ENCODE data around the gene BCAS3.

Gene BCAS3

GRCh38 chr17:61323909-61324868, 646.5 kb downstream of the BCAS3 start:
- H3K36me3 Mint-ChIP-seq (ENCODE audit: low read depth), result no peaks in the 10 kb centered on the region
- no peak overlapping the region for H3K27ac Mint-ChIP-seq
- no peaks in the 10 kb centered on the region for H3K4me1 Mint-ChIP-seq (ENCODE audit: low read depth)
- DNase-seq, result no peak
- no peaks in the 10 kb centered on the region for H3K9me3 Mint-ChIP-seq
- no peak overlapping the region for H3K4me3 Mint-ChIP-seq
- no peaks in the 10 kb centered on the region for H3K27me3 Mint-ChIP-seq

GRCh38 chr17:61324950-61325349, 647.3 kb downstream of the BCAS3 start:
- Mint-ChIP-seq H3K4me1 (ENCODE audit: low read depth) (no peaks in the 10 kb centered on the region), H3K27me3 (no peaks in the 10 kb centered on the region), H3K4me3 (no peak overlapping the region), H3K36me3 (ENCODE audit: low read depth) (no peaks in the 10 kb centered on the region), H3K27ac (no peak overlapping the region), H3K9me3 (no peaks in the 10 kb centered on the region)
- no peak for DNase-seq

GRCh38 chr17:61325382-61326073, 647.9 kb downstream of the BCAS3 start:
- no peak overlapping the region for H3K4me3 Mint-ChIP-seq
- DNase-seq, result no peak
- H3K4me1 Mint-ChIP-seq (ENCODE audit: low read depth), result no peaks in the 10 kb centered on the region
- H3K9me3 Mint-ChIP-seq, result no peaks in the 10 kb centered on the region
- no peak overlapping the region for H3K27ac Mint-ChIP-seq
- no peaks in the 10 kb centered on the region for H3K27me3 Mint-ChIP-seq
- no peaks in the 10 kb centered on the region for H3K36me3 Mint-ChIP-seq (ENCODE audit: low read depth)

GRCh38 chr17:61326330-61326729, 648.7 kb downstream of the BCAS3 start:
- Mint-ChIP-seq H3K27ac (no peak overlapping the region), H3K27me3 (no peaks in the 10 kb centered on the region), H3K4me1 (ENCODE audit: low read depth) (no peaks in the 10 kb centered on the region), H3K36me3 (ENCODE audit: low read depth) (no peaks in the 10 kb centered on the region), H3K9me3 (no peaks in the 10 kb centered on the region), H3K4me3 (no peak overlapping the region)
- DNase-seq, result no peak

GRCh38 chr17:61328351-61328750, 650.7 kb downstream of the BCAS3 start:
- H3K27ac Mint-ChIP-seq, result no peak overlapping the region
- no peaks in the 10 kb centered on the region for H3K27me3 Mint-ChIP-seq
- H3K36me3 Mint-ChIP-seq (ENCODE audit: low read depth), result no peaks in the 10 kb centered on the region
- no peaks in the 10 kb centered on the region for H3K4me1 Mint-ChIP-seq (ENCODE audit: low read depth)
- H3K9me3 Mint-ChIP-seq, result no peaks in the 10 kb centered on the region
- no peak for DNase-seq
- H3K4me3 Mint-ChIP-seq, result no peak overlapping the region

- no peak overlapping the region for H3K27ac Mint-ChIP-seq
- no peaks in the 10 kb centered on the region for H3K4me1 Mint-ChIP-seq (ENCODE audit: low read depth)
Observed at GRCh38 chr17:61330174-61331150, 652.8 kb downstream of the BCAS3 start.

GRCh38 chr17:61331178-61331577, 653.5 kb downstream of the BCAS3 start:
- no peaks in the 10 kb centered on the region for H3K4me1 Mint-ChIP-seq (ENCODE audit: low read depth)
- no peaks in the 10 kb centered on the region for H3K36me3 Mint-ChIP-seq (ENCODE audit: low read depth)
- H3K4me3 Mint-ChIP-seq, result no peak overlapping the region
- H3K27ac Mint-ChIP-seq, result no peak overlapping the region
- no peaks in the 10 kb centered on the region for H3K9me3 Mint-ChIP-seq
- no peak for DNase-seq
- H3K27me3 Mint-ChIP-seq, result no peaks in the 10 kb centered on the region

More at GRCh38 chr17:61330174-61331150, 652.8 kb downstream of the BCAS3 start:
- no peak for DNase-seq
- no peaks in the 10 kb centered on the region for H3K27me3 Mint-ChIP-seq
- H3K9me3 Mint-ChIP-seq, result no peaks in the 10 kb centered on the region
- no peak overlapping the region for H3K4me3 Mint-ChIP-seq
- no peaks in the 10 kb centered on the region for H3K36me3 Mint-ChIP-seq (ENCODE audit: low read depth)

GRCh38 chr17:61331886-61332285, 654.2 kb downstream of the BCAS3 start:
- Mint-ChIP-seq H3K36me3 (ENCODE audit: low read depth) (no peaks in the 10 kb centered on the region), H3K27me3 (no peaks in the 10 kb centered on the region), H3K9me3 (no peaks in the 10 kb centered on the region), H3K4me3 (no peak overlapping the region), H3K4me1 (ENCODE audit: low read depth) (no peaks in the 10 kb centered on the region), H3K27ac (no peak overlapping the region)
- no peak for DNase-seq

- no peaks in the 10 kb centered on the region for H3K9me3 Mint-ChIP-seq
- no peak overlapping the region for H3K27ac Mint-ChIP-seq
- DNase-seq, result no peak
- H3K27me3 Mint-ChIP-seq, result no peaks in the 10 kb centered on the region
- H3K36me3 Mint-ChIP-seq (ENCODE audit: low read depth), result no peaks in the 10 kb centered on the region
- H3K4me3 Mint-ChIP-seq, result no peak overlapping the region
- no peaks in the 10 kb centered on the region for H3K4me1 Mint-ChIP-seq (ENCODE audit: low read depth)
Observed at GRCh38 chr17:61333136-61333535, 655.5 kb downstream of the BCAS3 start.

- Mint-ChIP-seq H3K4me3 (no peak overlapping the region), H3K27me3 (no peaks in the 10 kb centered on the region), H3K4me1 (ENCODE audit: low read depth) (no peaks in the 10 kb centered on the region), H3K36me3 (ENCODE audit: low read depth) (no peaks in the 10 kb centered on the region), H3K27ac (no peak overlapping the region), H3K9me3 (no peaks in the 10 kb centered on the region)
- DNase-seq, result no peak
Observed at GRCh38 chr17:61334673-61335072, 657.0 kb downstream of the BCAS3 start.

GRCh38 chr17:61335105-61335844, 657.6 kb downstream of the BCAS3 start:
- H3K36me3 Mint-ChIP-seq (ENCODE audit: low read depth), result no peaks in the 10 kb centered on the region
- no peak for DNase-seq
- no peaks in the 10 kb centered on the region for H3K9me3 Mint-ChIP-seq
- no peak overlapping the region for H3K4me3 Mint-ChIP-seq
- H3K27ac Mint-ChIP-seq, result no peak overlapping the region
- no peaks in the 10 kb centered on the region for H3K27me3 Mint-ChIP-seq
- H3K4me1 Mint-ChIP-seq (ENCODE audit: low read depth), result no peaks in the 10 kb centered on the region

GRCh38 chr17:61335845-61336655, 658.4 kb downstream of the BCAS3 start:
- no peaks in the 10 kb centered on the region for H3K27me3 Mint-ChIP-seq
- H3K9me3 Mint-ChIP-seq, result no peaks in the 10 kb centered on the region
- DNase-seq, result no peak
- no peaks in the 10 kb centered on the region for H3K36me3 Mint-ChIP-seq (ENCODE audit: low read depth)
- H3K4me1 Mint-ChIP-seq (ENCODE audit: low read depth), result no peaks in the 10 kb centered on the region
- H3K4me3 Mint-ChIP-seq, result no peak overlapping the region
- H3K27ac Mint-ChIP-seq, result no peak overlapping the region

GRCh38 chr17:61337290-61337689, 659.6 kb downstream of the BCAS3 start:
- Mint-ChIP-seq H3K4me1 (ENCODE audit: low read depth) (no peaks in the 10 kb centered on the region), H3K27ac (no peak overlapping the region), H3K36me3 (ENCODE audit: low read depth) (no peaks in the 10 kb centered on the region), H3K27me3 (no peaks in the 10 kb centered on the region), H3K9me3 (no peaks in the 10 kb centered on the region), H3K4me3 (no peak overlapping the region)
- DNase-seq, result no peak

Data from activated T-cell treated with anti-CD3 and anti-CD28 coated beads, Interleukin-2, amount 50 U/mL, for 24 hours (primary cell).